ENCODE results near the gene ADAM15. TPM values are rescaled to one million over a fixed set of nuclear protein-coding genes. Genes with fewer than 3 reads are reported as not detected.
A peak's percentile ranks its signal among the peaks of the same experiment; 100 is the strongest.

The ADAM15 gene
- polyA plus RNA-seq, 1 of the 3 experiments (the other 2 are of a cell fraction): 60.1 TPM

DNA sequence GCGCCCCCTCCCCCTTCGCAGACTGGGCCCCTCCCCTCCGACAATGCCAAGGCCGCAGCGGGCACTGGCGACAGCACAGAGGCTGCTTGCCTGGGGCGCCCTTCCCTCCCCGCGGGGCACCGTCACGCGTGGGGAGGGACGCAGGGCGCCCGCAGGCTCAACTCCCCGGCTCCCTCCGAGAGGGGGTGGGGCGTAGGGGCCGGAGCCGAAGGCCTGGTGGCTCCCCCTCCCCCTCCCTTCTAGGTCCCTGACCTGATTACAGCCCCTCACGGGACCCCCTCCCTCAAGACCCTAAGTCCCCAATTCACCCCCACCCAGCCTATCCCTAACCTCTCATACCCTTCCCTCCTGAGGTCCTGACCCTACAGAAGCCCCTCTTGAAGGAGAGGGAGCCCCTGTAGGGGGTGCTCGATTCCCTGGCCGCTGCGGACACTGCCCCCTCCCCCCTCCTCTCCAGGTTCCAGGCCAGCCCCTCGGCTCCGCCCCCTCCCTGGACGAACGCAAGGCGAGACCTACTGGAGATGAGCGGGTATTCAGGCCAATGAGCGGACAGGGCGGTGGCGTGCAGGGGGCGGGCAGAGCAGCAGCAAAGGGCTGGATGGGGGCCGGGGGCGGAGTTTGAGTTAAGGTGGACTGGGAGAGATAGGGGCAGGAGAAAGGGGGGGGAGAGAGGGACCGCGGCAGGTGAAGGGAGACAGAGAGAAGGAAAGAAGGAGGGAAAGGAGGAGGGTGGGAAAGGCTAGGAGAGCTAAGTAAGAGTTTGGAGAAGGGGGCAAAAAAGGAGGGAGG is 49.2 kb upstream of the ADAM15 start (continued):
- TF ChIP-seq ELF1 (IDR thresholded peaks at IDR 0.05) (peak; percentile 25), TEAD4 (IDR thresholded peaks at IDR 0.05; ENCODE audit: borderline replicate concordance, insufficient read depth) (no peak), RCOR1 (IDR thresholded peaks at IDR 0.05; ENCODE audit: low read length) (no peak; the same call in 1 of the 2 replicates), SIN3A (IDR thresholded peaks at IDR 0.05; ENCODE audit: borderline replicate concordance, low read depth, low read length) (peak; percentile 21; the same call in 1 of the 2 replicates)
- TF ChIP-seq, protein P1, sequence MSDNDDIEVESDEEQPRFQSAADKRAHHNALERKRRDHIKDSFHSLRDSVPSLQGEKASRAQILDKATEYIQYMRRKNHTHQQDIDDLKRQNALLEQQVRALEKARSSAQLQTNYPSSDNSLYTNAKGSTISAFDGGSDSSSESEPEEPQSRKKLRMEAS (IDR thresholded peaks at IDR 0.05; ENCODE audit: low read depth): peak; percentile 4; the same call in 1 of the 2 replicates

DNA sequence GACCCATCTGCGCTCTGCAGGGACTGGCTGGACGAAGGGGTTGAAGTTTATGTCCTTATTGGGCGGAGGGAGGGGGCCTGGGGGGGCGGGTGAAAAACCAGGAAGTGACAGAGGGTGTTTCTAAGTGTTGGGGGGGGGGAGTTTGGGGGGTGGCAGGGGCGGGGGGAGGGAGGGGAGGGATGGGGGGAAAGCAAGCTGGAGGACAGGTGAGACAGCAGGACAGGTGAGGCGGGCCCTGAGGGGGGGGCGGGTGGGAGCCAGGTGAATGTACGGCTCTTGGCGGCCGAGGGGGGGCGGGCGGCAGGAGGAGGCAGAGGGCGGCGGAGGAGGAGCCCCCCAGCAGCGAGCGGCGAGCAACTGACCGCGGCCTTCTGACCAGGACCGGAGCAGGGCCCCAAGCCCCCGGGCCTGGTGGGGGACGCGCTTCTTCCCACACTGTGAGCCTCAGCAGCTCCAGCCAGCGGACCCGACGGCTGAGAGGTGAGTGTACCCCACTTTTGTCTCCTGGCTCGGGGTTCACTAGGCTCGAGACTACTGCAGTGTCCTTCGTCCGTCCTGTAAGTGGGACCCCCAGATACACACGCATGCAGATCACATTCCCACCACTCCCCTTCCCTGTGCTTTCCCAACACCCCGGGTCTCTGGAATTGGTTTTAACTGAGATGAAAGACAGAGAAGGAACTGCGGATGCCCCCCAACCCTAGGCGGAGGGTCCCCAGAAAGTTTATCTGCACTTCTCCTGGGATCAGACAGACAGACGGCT is 48.5 kb upstream of the ADAM15 start, which contains the start of gene ZBTB7B:
ZBTB7B (plus strand) TSS at position 339 of the 763 bp plus-strand sequence. CDS start 11,859 bp downstream, outside the sequence.
- Histone ChIP-seq H3F3A (replicated peaks; ENCODE audit: insufficient read depth) (peaks cover 27% of the 10 kb centered on the region), H3K9me3 (no peaks in the 10 kb centered on the region), H3K9me2 (no peaks in the 10 kb centered on the region), H4K20me1 (ENCODE audit: insufficient read depth) (no peaks in the 10 kb centered on the region; the same call in 1 of the 2 replicates), H3K27me3 (ENCODE audit: insufficient read depth) (no peaks in the 10 kb centered on the region), H2AFZ (ENCODE audit: low read depth) (peak within 1 kb of the TSS; percentile 70; the same call in 1 of the 2 replicates), H3K79me2 (ENCODE audit: insufficient read depth) (peaks cover 37% of the 10 kb centered on the region), H3K4me1 (ENCODE audit: control insufficient read depth in 1 of 2, insufficient read depth in 2 of 2, low read depth in 1 of 2, low read length in 1 of 2) (peaks cover 19 to 33% of the 10 kb centered on the region in 2 experiments), H3K4me3 (ENCODE audit: low read depth in 2 of 2, low read length in 1 of 2) (peak within 1 kb of the TSS; percentile 79 to 95), H3K9ac (peak within 1 kb of the TSS; percentile 86), H3K27ac (ENCODE audit: low read depth in 2 of 2, low read length in 1 of 2) (peak within 1 kb of the TSS; percentile 92 to 96), H3K36me3 (replicated peaks in 1 of 2; ENCODE audit: control insufficient read depth in 1 of 2, insufficient read depth in 2 of 2, low read length in 1 of 2) (peaks cover 0 to 5% of the 10 kb centered on the region in 2 experiments), H3K4me2 (peak within 1 kb of the TSS; percentile 100)
- WGBS (ENCODE audit: low lambda C conversion rate): under 1% methylated on average over 20 of the region's 35 CpGs
- CTCF ChIA-PET: interaction anchor here (1.4 to 14.0 kb wide), 8 partner anchors 12 to 89 kb away, joined by 4 to 640 read pairs (median 10); partner anchors contain the start of genes CKS1B, FLAD1, PBXIP1 and PYGO2
- no peak for TF ChIP-seq GABPA (IDR thresholded peaks at IDR 0.05; ENCODE audit: low read depth)
- TF ChIP-seq RFX5 (IDR thresholded peaks at IDR 0.05; ENCODE audit: low read length): no peak
- no peak for TF ChIP-seq TAF1 (IDR thresholded peaks at IDR 0.05; ENCODE audit: borderline replicate concordance, low read depth, low read length)
- no peak for TF ChIP-seq EZH2phosphoT487 (IDR thresholded peaks at IDR 0.05; ENCODE audit: borderline replicate concordance, low read depth)
- TF ChIP-seq, protein P2, sequence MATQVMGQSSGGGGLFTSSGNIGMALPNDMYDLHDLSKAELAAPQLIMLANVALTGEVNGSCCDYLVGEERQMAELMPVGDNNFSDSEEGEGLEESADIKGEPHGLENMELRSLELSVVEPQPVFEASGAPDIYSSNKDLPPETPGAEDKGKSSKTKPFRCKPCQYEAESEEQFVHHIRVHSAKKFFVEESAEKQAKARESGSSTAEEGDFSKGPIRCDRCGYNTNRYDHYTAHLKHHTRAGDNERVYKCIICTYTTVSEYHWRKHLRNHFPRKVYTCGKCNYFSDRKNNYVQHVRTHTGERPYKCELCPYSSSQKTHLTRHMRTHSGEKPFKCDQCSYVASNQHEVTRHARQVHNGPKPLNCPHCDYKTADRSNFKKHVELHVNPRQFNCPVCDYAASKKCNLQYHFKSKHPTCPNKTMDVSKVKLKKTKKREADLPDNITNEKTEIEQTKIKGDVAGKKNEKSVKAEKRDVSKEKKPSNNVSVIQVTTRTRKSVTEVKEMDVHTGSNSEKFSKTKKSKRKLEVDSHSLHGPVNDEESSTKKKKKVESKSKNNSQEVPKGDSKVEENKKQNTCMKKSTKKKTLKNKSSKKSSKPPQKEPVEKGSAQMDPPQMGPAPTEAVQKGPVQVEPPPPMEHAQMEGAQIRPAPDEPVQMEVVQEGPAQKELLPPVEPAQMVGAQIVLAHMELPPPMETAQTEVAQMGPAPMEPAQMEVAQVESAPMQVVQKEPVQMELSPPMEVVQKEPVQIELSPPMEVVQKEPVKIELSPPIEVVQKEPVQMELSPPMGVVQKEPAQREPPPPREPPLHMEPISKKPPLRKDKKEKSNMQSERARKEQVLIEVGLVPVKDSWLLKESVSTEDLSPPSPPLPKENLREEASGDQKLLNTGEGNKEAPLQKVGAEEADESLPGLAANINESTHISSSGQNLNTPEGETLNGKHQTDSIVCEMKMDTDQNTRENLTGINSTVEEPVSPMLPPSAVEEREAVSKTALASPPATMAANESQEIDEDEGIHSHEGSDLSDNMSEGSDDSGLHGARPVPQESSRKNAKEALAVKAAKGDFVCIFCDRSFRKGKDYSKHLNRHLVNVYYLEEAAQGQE (IDR thresholded peaks at IDR 0.05; ENCODE audit: low read depth, low read length): no peak
- TF ChIP-seq, protein P3, sequence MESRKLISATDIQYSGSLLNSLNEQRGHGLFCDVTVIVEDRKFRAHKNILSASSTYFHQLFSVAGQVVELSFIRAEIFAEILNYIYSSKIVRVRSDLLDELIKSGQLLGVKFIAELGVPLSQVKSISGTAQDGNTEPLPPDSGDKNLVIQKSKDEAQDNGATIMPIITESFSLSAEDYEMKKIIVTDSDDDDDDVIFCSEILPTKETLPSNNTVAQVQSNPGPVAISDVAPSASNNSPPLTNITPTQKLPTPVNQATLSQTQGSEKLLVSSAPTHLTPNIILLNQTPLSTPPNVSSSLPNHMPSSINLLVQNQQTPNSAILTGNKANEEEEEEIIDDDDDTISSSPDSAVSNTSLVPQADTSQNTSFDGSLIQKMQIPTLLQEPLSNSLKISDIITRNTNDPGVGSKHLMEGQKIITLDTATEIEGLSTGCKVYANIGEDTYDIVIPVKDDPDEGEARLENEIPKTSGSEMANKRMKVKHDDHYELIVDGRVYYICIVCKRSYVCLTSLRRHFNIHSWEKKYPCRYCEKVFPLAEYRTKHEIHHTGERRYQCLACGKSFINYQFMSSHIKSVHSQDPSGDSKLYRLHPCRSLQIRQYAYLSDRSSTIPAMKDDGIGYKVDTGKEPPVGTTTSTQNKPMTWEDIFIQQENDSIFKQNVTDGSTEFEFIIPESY (IDR thresholded peaks at IDR 0.05; ENCODE audit: borderline replicate concordance, low read depth): no peak
- TF ChIP-seq YY1 (IDR thresholded peaks at IDR 0.05; ENCODE audit: low read depth): no peak
- TF ChIP-seq, protein P4, sequence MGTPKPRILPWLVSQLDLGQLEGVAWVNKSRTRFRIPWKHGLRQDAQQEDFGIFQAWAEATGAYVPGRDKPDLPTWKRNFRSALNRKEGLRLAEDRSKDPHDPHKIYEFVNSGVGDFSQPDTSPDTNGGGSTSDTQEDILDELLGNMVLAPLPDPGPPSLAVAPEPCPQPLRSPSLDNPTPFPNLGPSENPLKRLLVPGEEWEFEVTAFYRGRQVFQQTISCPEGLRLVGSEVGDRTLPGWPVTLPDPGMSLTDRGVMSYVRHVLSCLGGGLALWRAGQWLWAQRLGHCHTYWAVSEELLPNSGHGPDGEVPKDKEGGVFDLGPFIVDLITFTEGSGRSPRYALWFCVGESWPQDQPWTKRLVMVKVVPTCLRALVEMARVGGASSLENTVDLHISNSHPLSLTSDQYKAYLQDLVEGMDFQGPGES (IDR thresholded peaks at IDR 0.05; ENCODE audit: low read depth, low read length): no peak
- TF ChIP-seq POLR2AphosphoS5 (IDR thresholded peaks at IDR 0.05; ENCODE audit: low read depth, low read length): no peak
- TF ChIP-seq CHD2 (IDR thresholded peaks at IDR 0.05; ENCODE audit: low read length, partially characterized antibody): no peak
- no peak for TF ChIP-seq NRF1 (IDR thresholded peaks at IDR 0.05; ENCODE audit: low read depth, low read length)
- no peak for TF ChIP-seq SMC3 (IDR thresholded peaks at IDR 0.05; ENCODE audit: low read depth, low read length)
- TF ChIP-seq, protein P5, sequence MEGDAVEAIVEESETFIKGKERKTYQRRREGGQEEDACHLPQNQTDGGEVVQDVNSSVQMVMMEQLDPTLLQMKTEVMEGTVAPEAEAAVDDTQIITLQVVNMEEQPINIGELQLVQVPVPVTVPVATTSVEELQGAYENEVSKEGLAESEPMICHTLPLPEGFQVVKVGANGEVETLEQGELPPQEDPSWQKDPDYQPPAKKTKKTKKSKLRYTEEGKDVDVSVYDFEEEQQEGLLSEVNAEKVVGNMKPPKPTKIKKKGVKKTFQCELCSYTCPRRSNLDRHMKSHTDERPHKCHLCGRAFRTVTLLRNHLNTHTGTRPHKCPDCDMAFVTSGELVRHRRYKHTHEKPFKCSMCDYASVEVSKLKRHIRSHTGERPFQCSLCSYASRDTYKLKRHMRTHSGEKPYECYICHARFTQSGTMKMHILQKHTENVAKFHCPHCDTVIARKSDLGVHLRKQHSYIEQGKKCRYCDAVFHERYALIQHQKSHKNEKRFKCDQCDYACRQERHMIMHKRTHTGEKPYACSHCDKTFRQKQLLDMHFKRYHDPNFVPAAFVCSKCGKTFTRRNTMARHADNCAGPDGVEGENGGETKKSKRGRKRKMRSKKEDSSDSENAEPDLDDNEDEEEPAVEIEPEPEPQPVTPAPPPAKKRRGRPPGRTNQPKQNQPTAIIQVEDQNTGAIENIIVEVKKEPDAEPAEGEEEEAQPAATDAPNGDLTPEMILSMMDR (IDR thresholded peaks at IDR 0.05): no peak
- no peak for TF ChIP-seq RAD21 (IDR thresholded peaks at IDR 0.05; ENCODE audit: low read length)
- TF ChIP-seq, protein P1 (IDR thresholded peaks at IDR 0.05; ENCODE audit: low read depth): no peak
- no peak for DNase-seq
- POLR2A ChIA-PET: no interaction called here

Data from SK-N-SH (cell line).